HepG2 (cell line): Measurements from ENCODE around the gene NKX2-3. TPM values are rescaled to one million over a fixed set of nuclear protein-coding genes. Genes with fewer than 3 reads are reported as not detected.

Experiments
- ATAC-seq: fragments of 200-7000 bp; cut with Tn5 transposase; 3 replicates; pipeline ENCODE4 v1.9.1; 2020; ENCODE audit warnings: mild to moderate bottlenecking, moderate library complexity
- BruUV-seq: library from RNA; stranded (reverse); fragments of 400-500 nt; replicated peaks from 2 replicates; lab custom pipeline; 2021; lab: Mats Ljungman, UMichigan
- CTCF ChIA-PET: fragments of 300-600 bp; formaldehyde crosslinking; extraction: SDS; loops from one replicate; lab custom pipeline; 2021; ENCODE audit warnings: low total read pairs, inconsistent platforms, low intra/inter-chr PET ratio; lab: Yijun Ruan, JAX
- POLR2A ChIA-PET: fragments of 350-600 bp; sonication (Branson Sonifier 250); formaldehyde crosslinking; loops from one replicate; lab custom pipeline; 2020; ENCODE audit warnings: antibody characterized with exemption, inconsistent platforms; lab: Yijun Ruan, JAX
- DNase-seq: peaks from one replicate; pipeline ENCODE4 v3.0.0-alpha.2; 2015; ENCODE audit warnings: low spot score
- FAIRE-seq: peaks from 3 replicates; lab custom pipeline; 2011; peaks lifted over from hg19 to GRCh38; lab: Jason Lieb, UNC
- H2AFZ ChIP-seq: one replicate; pipeline ENCODE4 v1.6.1; 2011; ENCODE audit warnings: low read length, inconsistent platforms
- H3K27ac ChIP-seq: fragments of 300-600 bp; 3 replicates; pipeline ENCODE4 v1.8.0; 2011; ENCODE audit warnings: mixed run types, mild to moderate bottlenecking, mixed read lengths, low read length, inconsistent platforms; ENCODE audit not compliant: insufficient read depth; ENCODE audit errors: extremely low read length
- H3K27me3 ChIP-seq, 2 experiments: fragments of 200-600 bp in 1 of 2; 2 replicates in 1 of 2; 3 replicates in 1 of 2; pipeline versions ENCODE4 v1.6.0 to v1.8.0; 2011; ENCODE audit warnings: low read length in 2 of 2, mild to moderate bottlenecking in 2 of 2, moderate library complexity in 2 of 2, inconsistent platforms in 1 of 2; ENCODE audit not compliant: insufficient read depth in 2 of 2, control insufficient read depth in 1 of 2
- H3K36me3 ChIP-seq, 2 experiments: fragments of 200-600 bp in 1 of 2; replicated peaks in 1 of 2; 2 replicates in 1 of 2; 3 replicates in 1 of 2; pipeline versions ENCODE4 v1.5.1 to v1.8.0; 2011; ENCODE audit warnings: low read length in 2 of 2, inconsistent platforms in 1 of 2; ENCODE audit not compliant: insufficient read depth in 2 of 2, control insufficient read depth in 1 of 2
- H3K4me1 ChIP-seq: 2 replicates; pipeline ENCODE4 v1.5.1; 2012; ENCODE audit warnings: low read length, inconsistent platforms; ENCODE audit not compliant: insufficient read depth
- H3K4me2 ChIP-seq: 2 replicates; pipeline ENCODE4 v1.6.0; 2011; ENCODE audit warnings: low read depth, low read length, inconsistent platforms
- H3K4me3 ChIP-seq, 3 experiments: fragments of 200-600 bp in 1 of 3; sonication (generic), shearing (Covaris generic) in 1 of 3; replicated peaks in 1 of 3; 2 replicates each; pipeline ENCODE4 v1.5.1; 2011 to 2016; ENCODE audit warnings: low read length in 3 of 3, inconsistent platforms in 2 of 3, low read depth in 2 of 3, mild to moderate bottlenecking in 2 of 3, control low read depth in 1 of 3, mixed read lengths in 1 of 3; ENCODE audit not compliant: insufficient read depth in 1 of 3
- H3K79me2 ChIP-seq: one replicate; pipeline ENCODE4 v1.6.1; 2011; ENCODE audit warnings: low read length, inconsistent platforms; ENCODE audit not compliant: insufficient read depth
- H3K9ac ChIP-seq: 2 replicates; pipeline ENCODE4 v1.6.0; 2011; ENCODE audit warnings: mild to moderate bottlenecking, low read depth, low read length, inconsistent platforms; ENCODE audit not compliant: insufficient read depth
- H3K9me3 ChIP-seq: 2 replicates; pipeline ENCODE4 v1.5.1; 2012; ENCODE audit warnings: mild to moderate bottlenecking, low read length
- H4K20me1 ChIP-seq: 2 replicates; pipeline ENCODE4 v1.6.0; 2011; ENCODE audit warnings: inconsistent platforms, mild to moderate bottlenecking, low read length, moderate library complexity; ENCODE audit not compliant: insufficient read depth
- CBX1 ChIP-seq: IDR thresholded peaks from one replicate; pipeline ENCODE4 v1.6.1; 2016; ENCODE audit warnings: antibody characterized with exemption, low read depth
- ETV5 ChIP-seq: IDR thresholded peaks from 2 replicates; pipeline ENCODE4 v1.6.1; 2018; ENCODE audit warnings: missing biosample characterization, missing genetic modification reagents, inconsistent platforms, borderline replicate concordance
- FOXM1 ChIP-seq: sonication (generic); formaldehyde crosslinking; IDR thresholded peaks from 2 replicates; pipeline ENCODE4 v1.5.0; 2020; ENCODE audit warnings: missing genetic modification reagents
- HNRNPLL ChIP-seq: fragments of 200-400 bp; formaldehyde crosslinking; IDR thresholded peaks from 2 replicates; pipeline ENCODE4 v1.6.1; 2017; ENCODE audit warnings: mild to moderate bottlenecking, low read depth, low read length; ENCODE audit not compliant: poor library complexity, severe bottlenecking
- HOXA5 ChIP-seq: sonication (generic); formaldehyde crosslinking; IDR thresholded peaks from 2 replicates; pipeline ENCODE4 v1.4.0; 2020; ENCODE audit warnings: missing genetic modification reagents
- MAFF ChIP-seq: IDR thresholded peaks from 2 replicates; pipeline ENCODE4 v1.6.1; 2011; ENCODE audit warnings: low read depth, low read length, improper control_type of control experiment
- POLR2AphosphoS5 ChIP-seq: IDR thresholded peaks from 2 replicates; pipeline ENCODE4 v1.6.1; 2012; ENCODE audit warnings: low read depth, low read length
- RFX1 ChIP-seq: fragments of 450-650 bp; IDR thresholded peaks from 2 replicates; pipeline ENCODE4 v1.6.1; 2017
- SATB2 ChIP-seq: sonication (generic); formaldehyde crosslinking; IDR thresholded peaks from 2 replicates; pipeline ENCODE4 v1.5.0; 2020; ENCODE audit warnings: missing genetic modification reagents
- TBL1XR1 ChIP-seq: fragments of 150-350 bp; IDR thresholded peaks from 2 replicates; pipeline ENCODE4 v1.6.1; 2014; ENCODE audit warnings: borderline replicate concordance, low read length; ENCODE audit not compliant: partially characterized antibody
- TEAD3 ChIP-seq: optimal IDR thresholded peaks from 2 replicates; pipeline ENCODE3; 2016; ENCODE audit warnings: borderline replicate concordance
- ZNF644 ChIP-seq: IDR thresholded peaks from 2 replicates; pipeline ENCODE4 v1.6.1; 2016; ENCODE audit warnings: low read depth
- ZNF800 ChIP-seq: sonication (generic); formaldehyde crosslinking; IDR thresholded peaks from 2 replicates; pipeline ENCODE4 v1.4.0; 2020; ENCODE audit warnings: missing genetic modification reagents
- ZSCAN25 ChIP-seq: sonication (generic); formaldehyde crosslinking; IDR thresholded peaks from 2 replicates; pipeline ENCODE4 v1.8.0; 2022; ENCODE audit warnings: mild to moderate bottlenecking, missing genetic modification reagents
- WGBS: methylation state at CpG from one replicate; pipeline ENCODE4 v1.1.6; 2017; ENCODE audit warnings: low lambda C conversion rate; 5-methylcytosine and 5-hydroxymethylcytosine counted together
- in situ Hi-C: cut with HindIII; loops from 2 replicates; pipeline ENCODE4 v1.10.0; 2017; ENCODE audit warnings: low pct_unique_long_range_greater_than_20kb; ENCODE audit not compliant: extremely low pct_ligation_motif_present
- intact Hi-C: fragments of 100-400 bp; cut with micrococcal nuclease; formaldehyde crosslinking; loops from one replicate; pipeline ENCODE4 v1.10.0; 2022; ENCODE audit not compliant: unreplicated experiment
- polyA plus RNA-seq, 8 experiments: library from polyadenylated mRNA; depleted of rRNA in 3 of 8; stranded (reverse) in 7 of 8; unstranded in 1 of 8; fragments of >200 nt; fragmentation: Illumina TruSeq in 4 of 8; extraction: Trizol in 4 of 8; gene quantifications; 2 replicates each; pipeline versions ENCODE4 v1.2.1 to v1.2.3, GENCODE V29; 2011 to 2016; ENCODE audit warnings: low read depth in 4 of 8, missing spikeins in 1 of 8, mixed read lengths in 1 of 8; ENCODE audit not compliant: insufficient read depth in 1 of 8
- total RNA-seq, 5 experiments: library from RNA; depleted of rRNA; stranded (reverse); fragments of >200 nt; fragmentation: Illumina TruSeq; extraction: Trizol; gene quantifications; 2 replicates each; pipeline ENCODE4 v1.2.3, GENCODE V29; 2016; ENCODE audit warnings: low read depth in 1 of 5

Gene NKX2-3
- total and polyA plus RNA-seq, 2 of the 13 experiments (the other 11 are each of a cell fraction or from before 2014, with no cell fraction given), result not detected

- no peak overlapping the region for H3K9ac ChIP-seq
- DNase-seq (no peak), FAIRE-seq (no peak), ATAC-seq (no peak)
- 66% methylated on average over 26 of the region's 26 CpGs for WGBS
- no peak overlapping the region for H3K4me3 ChIP-seq
- no peaks in the 10 kb centered on the region for H3K9me3 ChIP-seq
- TF ChIP-seq ZNF644 (CRISPR knock-in tag) (no peak), ZNF800 (CRISPR knock-in tag) (no peak), TEAD3 (CRISPR knock-in tag) (no peak), HNRNPLL (no peak), ZSCAN25 (CRISPR knock-in tag) (no peak), SATB2 (CRISPR knock-in tag) (no peak), CBX1 (no peak), ETV5 (CRISPR knock-in tag) (no peak), TBL1XR1 (no peak), HOXA5 (CRISPR knock-in tag) (no peak), POLR2AphosphoS5 (no peak), MAFF (no peak), RFX1 (no peak), FOXM1 (no peak)
- peaks cover 22% of the 10 kb centered on the region for H3K4me1 ChIP-seq
- H3K27me3 ChIP-seq, result peaks cover 26 to 96% of the 10 kb centered on the region in 2 experiments
- BruUV-seq, result no TSS peak
- H3K4me2 ChIP-seq, result no peak overlapping the region
- ChIA-PET CTCF (no interaction called here), POLR2A (no interaction called here)
- in situ Hi-C loops (no loop called here), intact Hi-C loops (no loop called here)
- H3K79me2 ChIP-seq, result no peaks in the 10 kb centered on the region
- H2AFZ ChIP-seq, result no peak overlapping the region
- H3K36me3 ChIP-seq, result no peaks in the 10 kb centered on the region
- no peak overlapping the region for H3K27ac ChIP-seq
- peaks cover 2% of the 10 kb centered on the region; the same call in 1 of the 2 replicates for H4K20me1 ChIP-seq
Measured at GRCh38 chr10:99534450-99534938, 1.8 kb downstream of the NKX2-3 start.
